KBM-7 (cell line): ENCODE results near the gene CAMSAP3.

Source experiments
- DNase-seq: peaks from one replicate; pipeline ENCODE4 v3.0.0-alpha.2; 2015
- in situ Hi-C: fragments of 300-500 bp; cut with MboI; formaldehyde crosslinking; loops from 2 replicates; pipeline ENCODE4 v1.14.3; 2020; ENCODE audit warnings: low sequenced_read_pairs, low pct_unique_long_range_greater_than_20kb, mixed read lengths

Gene CAMSAP3

GRCh38 chr19:7595466-7596133, at the start of gene CAMSAP3:
CAMSAP3 (plus strand) TSS chr19:7595863; CDS start chr19:7596003, 140 bp downstream.
- peak; percentile 60 for DNase-seq
- in situ Hi-C loops, result no loop called here

GRCh38 chr19:7545904-7546303, 49.8 kb upstream of the CAMSAP3 start:
- no peak for DNase-seq
- in situ Hi-C loops, result no loop called here

GRCh38 chr19:7547159-7547558, 48.5 kb upstream of the CAMSAP3 start:
- in situ Hi-C loops, result no loop called here
- no peak for DNase-seq

- in situ Hi-C loops, result no loop called here
- DNase-seq, result no peak
Observed at GRCh38 chr19:7549429-7550148, 46.1 kb upstream of the CAMSAP3 start.

GRCh38 chr19:7550169-7550770, 45.4 kb upstream of the CAMSAP3 start:
- in situ Hi-C loops, result no loop called here

GRCh38 chr19:7550987-7551761, 44.5 kb upstream of the CAMSAP3 start:
- DNase-seq, result no peak
- in situ Hi-C loops, result no loop called here

More at GRCh38 chr19:7550169-7550770, 45.4 kb upstream of the CAMSAP3 start:
- no peak for DNase-seq

GRCh38 chr19:7552781-7553180, 42.9 kb upstream of the CAMSAP3 start:
- in situ Hi-C loops, result no loop called here
- no peak for DNase-seq

- in situ Hi-C loops, result no loop called here
- no peak for DNase-seq
Observed at GRCh38 chr19:7554565-7554964, 41.1 kb upstream of the CAMSAP3 start.

GRCh38 chr19:7554990-7555864, 40.4 kb upstream of the CAMSAP3 start:
- in situ Hi-C loops, result no loop called here
- DNase-seq, result no peak

GRCh38 chr19:7556696-7557315, 38.9 kb upstream of the CAMSAP3 start:
- in situ Hi-C loops, result no loop called here
- DNase-seq, result no peak

GRCh38 chr19:7558667-7559066, 37.0 kb upstream of the CAMSAP3 start:
- in situ Hi-C loops, result no loop called here
- DNase-seq, result no peak

- in situ Hi-C loops, result no loop called here
- DNase-seq, result no peak
Observed at GRCh38 chr19:7559102-7559501, 36.6 kb upstream of the CAMSAP3 start.

GRCh38 chr19:7560255-7560654, 35.4 kb upstream of the CAMSAP3 start:
- no peak for DNase-seq
- in situ Hi-C loops, result no loop called here

- in situ Hi-C loops, result no loop called here
- no peak for DNase-seq
Observed at GRCh38 chr19:7561325-7561724, 34.3 kb upstream of the CAMSAP3 start.

GRCh38 chr19:7562646-7563393, 32.8 kb upstream of the CAMSAP3 start:
- peak; percentile 40 for DNase-seq
- in situ Hi-C loops, result no loop called here

GRCh38 chr19:7564866-7565265, 30.8 kb upstream of the CAMSAP3 start:
- no peak for DNase-seq
- in situ Hi-C loops, result no loop called here

GRCh38 chr19:7565332-7565731, 30.3 kb upstream of the CAMSAP3 start:
- DNase-seq, result no peak
- in situ Hi-C loops, result no loop called here

- no peak for DNase-seq
- in situ Hi-C loops, result no loop called here
Observed at GRCh38 chr19:7570761-7571160, 24.9 kb upstream of the CAMSAP3 start.
